OCI-LY7 (cell line): ENCODE data around the gene DLX2. TPM values are rescaled to one million over a fixed set of nuclear protein-coding genes. Genes with fewer than 3 reads are reported as not detected.
A peak's percentile ranks its signal among the peaks of the same experiment; 100 is the strongest.

ENCODE experiments used
- Bru-seq: library from RNA; stranded (reverse); fragments of 400-500 nt; gene quantifications from one replicate; lab custom pipeline; 2021; lab: Mats Ljungman, UMichigan
- BruChase-seq, 2 experiments: library from RNA; stranded (reverse); fragments of 400-500 nt; gene quantifications; one replicate each; lab custom pipeline; 2021; lab: Mats Ljungman, UMichigan
- BruUV-seq: library from RNA; stranded (reverse); fragments of 400-500 nt; replicated peaks from 2 replicates; lab custom pipeline; 2021; lab: Mats Ljungman, UMichigan
- CTCF ChIA-PET: fragments of 300-600 bp; sonication (Branson Sonifier 250); formaldehyde crosslinking; loops from one replicate; lab custom pipeline; 2022; ENCODE audit warnings: antibody characterized with exemption; ENCODE audit not compliant: unreplicated experiment; lab: Charles Lee
- POLR2A ChIA-PET: fragments of 300-600 bp; sonication (Branson Sonifier 250); formaldehyde crosslinking; loops from one replicate; lab custom pipeline; 2022; ENCODE audit warnings: antibody characterized with exemption; lab: Charles Lee
- DNase-seq: peaks from one replicate; pipeline ENCODE4 v3.0.0-alpha.2; 2015; ENCODE audit warnings: low spot score
- H2AFZ ChIP-seq: fragments of 200-600 bp; sonication (generic), shearing (Covaris generic); 2 replicates; pipeline ENCODE4 v1.6.1; 2014; ENCODE audit warnings: mild to moderate bottlenecking, antibody characterized with exemption, low read length, moderate library complexity
- H3K27ac ChIP-seq: fragments of 200-600 bp; sonication (generic); 2 replicates; pipeline ENCODE4 v1.5.1; 2014; ENCODE audit warnings: mixed run types, low read depth, mild to moderate bottlenecking, moderate library complexity, low read length, inconsistent platforms; ENCODE audit not compliant: poor library complexity, severe bottlenecking
- H3K36me3 ChIP-seq: fragments of 200-600 bp; sonication (generic); 2 replicates; pipeline ENCODE4 v1.6.1; 2014; ENCODE audit warnings: mild to moderate bottlenecking, antibody characterized with exemption, low read length, moderate library complexity, mixed read lengths; ENCODE audit not compliant: insufficient read depth
- H3K4me1 ChIP-seq: fragments of 200-600 bp; sonication (generic); 2 replicates; pipeline ENCODE4 v1.5.1; 2014; ENCODE audit warnings: mild to moderate bottlenecking, low read length; ENCODE audit not compliant: insufficient read depth, poor library complexity, severe bottlenecking
- H3K4me2 ChIP-seq: fragments of 200-600 bp; sonication (generic); 2 replicates; pipeline ENCODE4 v1.6.1; 2014; ENCODE audit warnings: mild to moderate bottlenecking, low read length
- H3K4me3 ChIP-seq: fragments of 200-600 bp; sonication (generic); 2 replicates; pipeline ENCODE4 v1.5.1; 2014; ENCODE audit warnings: mild to moderate bottlenecking, low read depth, low read length; ENCODE audit not compliant: poor library complexity, severe bottlenecking
- H3K79me2 ChIP-seq: fragments of 200-600 bp; sonication (generic); 2 replicates; pipeline ENCODE4 v1.6.1; 2016; ENCODE audit warnings: low read depth, mild to moderate bottlenecking, low read length, moderate library complexity, mixed read lengths; ENCODE audit not compliant: insufficient read depth
- H3K9me2 ChIP-seq: fragments of 200-600 bp; sonication (generic); 2 replicates; pipeline ENCODE4 v1.6.1; 2016; ENCODE audit warnings: mild to moderate bottlenecking, low read length, mixed read lengths; ENCODE audit not compliant: insufficient read depth
- H3K9me3 ChIP-seq: fragments of 200-600 bp; sonication (generic); 2 replicates; pipeline ENCODE4 v1.6.1; 2014; ENCODE audit warnings: mild to moderate bottlenecking, mixed run types, low read length, mixed read lengths
- H4K20me1 ChIP-seq: fragments of 200-600 bp; sonication (generic); 2 replicates; pipeline ENCODE4 v1.6.1; 2014; ENCODE audit warnings: mild to moderate bottlenecking, antibody characterized with exemption, low read length, moderate library complexity, mixed read lengths; ENCODE audit not compliant: insufficient read depth
- CTCF ChIP-seq: fragments of 200-600 bp; sonication (generic); conservative IDR thresholded peaks from 2 replicates; pipeline ENCODE4 v1.5.1; 2014; ENCODE audit warnings: mild to moderate bottlenecking, antibody characterized with exemption, low read length, moderate library complexity, mixed read lengths
- EZH2phosphoT487 ChIP-seq: fragments of 200-600 bp; sonication (generic); IDR thresholded peaks from 2 replicates; pipeline ENCODE4 v1.6.1; 2018; ENCODE audit warnings: low read depth, borderline replicate concordance, mild to moderate bottlenecking, mixed run types, antibody characterized with exemption, low read length, moderate library complexity, mixed read lengths
- intact Hi-C: fragments of 100-400 bp; cut with micrococcal nuclease; formaldehyde crosslinking; loops from one replicate; pipeline ENCODE4 v1.10.0; 2022; ENCODE audit not compliant: unreplicated experiment
- long read RNA-seq: library from polyadenylated mRNA; stranded (forward); transcript quantifications from one replicate; pipeline ENCODE4 v2.0.0, GENCODE V29; 2022
- total RNA-seq, 2 experiments: library from RNA; depleted of rRNA in 1 of 2; stranded (reverse); fragments of >200 nt in 1 of 2; shearing (Covaris generic) in 1 of 2; gene quantifications; 2 replicates each; pipeline ENCODE4 v1.2.3, GENCODE V29; 2014 to 2022

The DLX2 gene
- total RNA-seq (2014; rRNA removed; shearing (Covaris generic)): 0.22 TPM in 1 of 2 replicates, not detected in the other
- not detected in 2 replicates for total RNA-seq (2022)
- not detected for Bru-seq, nascent RNA
- BruChase-seq, experiment 1, labeled RNA remaining after a 6-hour chase: percentile 26 among the genes with signal in this experiment
- BruChase-seq, experiment 2, labeled RNA remaining after a 2-hour chase: percentile 15 among the genes with signal in this experiment
- long read RNA-seq: 0 reads

GRCh38 chr2:172102391-172103359 lies at the start of gene DLX2:
TSS of gene DLX2 (minus strand) at chr2:172102900. CDS start at chr2:172102538, 362 bp downstream.
- H4K20me1 ChIP-seq: no peaks in the 10 kb centered on the region
- intact Hi-C loops: loop anchor here (1.0 to 10.0 kb wide), 3 partner anchors 98 to 528 kb away; no protein-coding TSS in a partner anchor
- DNase-seq: peak; percentile 93
- no peaks in the 10 kb centered on the region for H3K36me3 ChIP-seq
- H2AFZ ChIP-seq: peak within 1 kb of the TSS; percentile 89
- ChIA-PET POLR2A (interaction anchor here (0.5 to 1.7 kb wide), 5 partner anchors 9 to 338 kb away, joined by 3 to 4 read pairs (median 3); partner anchors contain the start of gene DLX1), CTCF (interaction anchor here (0.8 to 1.1 kb wide), 2 partner anchors 292 to 399 kb away, joined by 3 read pairs; no protein-coding TSS in a partner anchor)
- no TSS peak for BruUV-seq
- TF ChIP-seq CTCF (0 out of 2 replicates have a peak, but pooled peaks have one; percentile 20), EZH2phosphoT487 (no peak)
- no peaks in the 10 kb centered on the region for H3K9me2 ChIP-seq
- H3K4me3 ChIP-seq: peak within 1 kb of the TSS; percentile 68
- H3K9me3 ChIP-seq: no peaks in the 10 kb centered on the region
- no peaks in the 10 kb centered on the region for H3K79me2 ChIP-seq
- H3K27ac ChIP-seq: no peak within 1 kb of the TSS
- no peaks in the 10 kb centered on the region for H3K4me1 ChIP-seq
- H3K4me2 ChIP-seq: peak within 1 kb of the TSS; percentile 90

- H4K20me1 ChIP-seq: no peaks in the 10 kb centered on the region
- no peaks in the 10 kb centered on the region for H3K36me3 ChIP-seq
- no TSS peak for BruUV-seq
- intact Hi-C loops: no loop called here
- H3K4me2 ChIP-seq: no peak overlapping the region
- no peaks in the 10 kb centered on the region for H3K79me2 ChIP-seq
- H3K27ac ChIP-seq: no peak overlapping the region
- H3K4me3 ChIP-seq: no peak overlapping the region
- H3K4me1 ChIP-seq: no peaks in the 10 kb centered on the region
- CTCF ChIA-PET: no interaction called here
- H3K9me3 ChIP-seq: no peaks in the 10 kb centered on the region
- TF ChIP-seq EZH2phosphoT487 (no peak), CTCF (no peak)
- H3K9me2 ChIP-seq: no peaks in the 10 kb centered on the region
- no peak for DNase-seq
- POLR2A ChIA-PET: no interaction called here
- H2AFZ ChIP-seq: no peak overlapping the region
Measured at GRCh38 chr2:172147944-172148650, 45.4 kb upstream of the DLX2 start.
